WTC11 (cell line): Measurements from ENCODE around the gene SHROOM1. TPM values are rescaled to one million over a fixed set of nuclear protein-coding genes. Genes with fewer than 3 reads are reported as not detected.

Experiments
- ATAC-seq: fragments of 200-7000 bp; cut with Tn5 transposase; 2 replicates; pipeline ENCODE4 v1.10.0; 2021; ENCODE audit warnings: mild to moderate bottlenecking, moderate library complexity
- CTCF ChIA-PET: fragments of 300-600 bp; sonication (Branson Sonifier 250); formaldehyde crosslinking; loops from one replicate; lab custom pipeline; 2021; ENCODE audit warnings: antibody characterized with exemption; lab: Charles Lee
- POLR2A ChIA-PET: fragments of 350-600 bp; sonication (Branson Sonifier 250); formaldehyde crosslinking; loops from one replicate; lab custom pipeline; 2021; ENCODE audit warnings: antibody characterized with exemption; lab: Charles Lee
- DNase-seq: peaks from one replicate; pipeline ENCODE4 v3.0.0; 2021; ENCODE audit warnings: low spot score
- H3K27ac Mint-ChIP-seq: 2 replicates; pipeline ENCODE4 v1.8.0; 2021; ENCODE audit warnings: mixed read lengths
- H3K27me3 Mint-ChIP-seq: 2 replicates; pipeline ENCODE4 v1.8.0; 2021; ENCODE audit warnings: low read depth, mild to moderate bottlenecking, moderate library complexity, mixed read lengths
- H3K36me3 Mint-ChIP-seq: 2 replicates; pipeline ENCODE4 v1.8.0; 2021; ENCODE audit warnings: mixed read lengths
- H3K4me1 Mint-ChIP-seq: 2 replicates; pipeline ENCODE4 v1.8.0; 2022; ENCODE audit warnings: mixed read lengths
- H3K4me3 Mint-ChIP-seq: 2 replicates; pipeline ENCODE4 v1.8.0; 2021; ENCODE audit warnings: mild to moderate bottlenecking, moderate library complexity, mixed read lengths
- H3K9me3 Mint-ChIP-seq: 2 replicates; pipeline ENCODE4 v1.8.0; 2021; ENCODE audit warnings: mixed read lengths
- E2F4 ChIP-seq: sonication (generic); formaldehyde crosslinking; IDR thresholded peaks from 2 replicates; pipeline ENCODE4 v1.8.1; 2022; ENCODE audit warnings: low read depth, mild to moderate bottlenecking, moderate library complexity, missing genetic modification reagents, borderline replicate concordance
- EMX1 ChIP-seq: fragments of 250-450 bp; sonication (Bioruptor Pico); IDR thresholded peaks from 2 replicates; pipeline ENCODE4 v1.8.0; 2021; ENCODE audit warnings: mild to moderate bottlenecking
- ESRRA ChIP-seq: sonication (generic); formaldehyde crosslinking; IDR thresholded peaks from 2 replicates; pipeline ENCODE4 v1.8.1; 2022; ENCODE audit warnings: mild to moderate bottlenecking, missing genetic modification reagents, borderline replicate concordance
- FOXK1 ChIP-seq: sonication (generic); formaldehyde crosslinking; IDR thresholded peaks from 2 replicates; pipeline ENCODE4 v1.8.0; 2022; ENCODE audit warnings: mild to moderate bottlenecking, moderate library complexity, missing genetic modification reagents
- FOXP1 ChIP-seq: sonication (generic); formaldehyde crosslinking; IDR thresholded peaks from 2 replicates; pipeline ENCODE4 v1.8.0; 2022; ENCODE audit warnings: missing genetic modification reagents, mild to moderate bottlenecking, moderate library complexity, borderline replicate concordance
- GRHL2 ChIP-seq: fragments of 250-450 bp; sonication (Bioruptor Pico); IDR thresholded peaks from 2 replicates; pipeline ENCODE4 v1.8.0; 2022; ENCODE audit warnings: mild to moderate bottlenecking, moderate library complexity; ENCODE audit not compliant: insufficient replicate concordance, severe bottlenecking
- GTF2I ChIP-seq: fragments of 250-450 bp; sonication (Bioruptor Pico); conservative IDR thresholded peaks from 2 replicates; pipeline ENCODE4 v1.4.0; 2021; ENCODE audit warnings: mild to moderate bottlenecking
- JAZF1 ChIP-seq: fragments of 250-450 bp; sonication (Bioruptor Pico); IDR thresholded peaks from 2 replicates; pipeline ENCODE4 v1.9.0; 2021; ENCODE audit warnings: moderate library complexity, mild to moderate bottlenecking, inconsistent platforms
- KAT7 ChIP-seq: sonication (generic); formaldehyde crosslinking; IDR thresholded peaks from 2 replicates; pipeline ENCODE4 v1.8.1; 2023; ENCODE audit warnings: missing genetic modification reagents, mild to moderate bottlenecking, borderline replicate concordance
- MXD4 ChIP-seq: fragments of 250-450 bp; sonication (Bioruptor Pico); IDR thresholded peaks from 2 replicates; pipeline ENCODE4 v1.8.0; 2021; ENCODE audit warnings: mild to moderate bottlenecking, moderate library complexity, borderline replicate concordance
- NR2C2 ChIP-seq: sonication (generic); formaldehyde crosslinking; IDR thresholded peaks from 2 replicates; pipeline ENCODE4 v1.8.0; 2022; ENCODE audit warnings: mild to moderate bottlenecking, missing genetic modification reagents
- RELA ChIP-seq: sonication (generic); formaldehyde crosslinking; IDR thresholded peaks from 2 replicates; pipeline ENCODE4 v1.8.1; 2022; ENCODE audit warnings: missing genetic modification reagents, mild to moderate bottlenecking, borderline replicate concordance
- SMAD3 ChIP-seq: sonication (generic); formaldehyde crosslinking; IDR thresholded peaks from 2 replicates; pipeline ENCODE4 v1.8.0; 2022; ENCODE audit warnings: missing genetic modification reagents, mild to moderate bottlenecking, borderline replicate concordance
- SMAD4 ChIP-seq: sonication (generic); formaldehyde crosslinking; IDR thresholded peaks from 2 replicates; pipeline ENCODE4 v1.8.0; 2022; ENCODE audit warnings: mild to moderate bottlenecking, missing genetic modification reagents
- TCF7 ChIP-seq: sonication (generic); formaldehyde crosslinking; IDR thresholded peaks from 2 replicates; pipeline ENCODE4 v1.8.0; 2022; ENCODE audit warnings: mild to moderate bottlenecking, low read depth, missing genetic modification reagents, moderate library complexity
- ZNF138 ChIP-seq: sonication (generic); formaldehyde crosslinking; conservative IDR thresholded peaks from 2 replicates; pipeline ENCODE4 v1.8.1; 2022; ENCODE audit warnings: mild to moderate bottlenecking, moderate library complexity, missing genetic modification reagents
- total RNA-seq: library from RNA; stranded (reverse); gene quantifications from 3 replicates; pipeline ENCODE4 v1.2.3, GENCODE V29; 2021
- TF ChIP-seq, protein P1 (sequence below): sonication (generic); formaldehyde crosslinking; IDR thresholded peaks from 2 replicates; pipeline ENCODE4 v1.8.0; 2023; ENCODE audit warnings: missing genetic modification reagents, mild to moderate bottlenecking, borderline replicate concordance
- TF ChIP-seq, protein P2 (sequence below): sonication (generic); formaldehyde crosslinking; IDR thresholded peaks from 2 replicates; pipeline ENCODE4 v1.8.0; 2022; ENCODE audit warnings: mild to moderate bottlenecking, missing genetic modification reagents
- TF ChIP-seq, protein P3 (sequence below): sonication (generic); formaldehyde crosslinking; IDR thresholded peaks from 2 replicates; pipeline ENCODE4 v1.8.1; 2022; ENCODE audit warnings: mild to moderate bottlenecking, moderate library complexity, missing genetic modification reagents
- TF ChIP-seq, protein P4 (sequence below): sonication (generic); formaldehyde crosslinking; IDR thresholded peaks from 2 replicates; pipeline ENCODE4 v1.8.0; 2023; ENCODE audit warnings: mild to moderate bottlenecking, missing genetic modification reagents

The SHROOM1 gene
- total RNA-seq, 1 experiment from 2014 or later, result 8.1 TPM

- Mint-ChIP-seq H3K27me3 (peaks cover 45% of the 10 kb centered on the region), H3K27ac (no peak overlapping the region), H3K4me1 (peaks cover 19% of the 10 kb centered on the region), H3K36me3 (no peaks in the 10 kb centered on the region), H3K9me3 (no peaks in the 10 kb centered on the region), H3K4me3 (no peak overlapping the region)
- no peak for TF ChIP-seq TCF7 (CRISPR knock-in tag)
- TF ChIP-seq JAZF1, result no peak
- TF ChIP-seq GTF2I (CRISPR knock-in tag), result no peak
- POLR2A ChIA-PET, result no interaction called here
- DNase-seq (no peak), ATAC-seq (no peak)
- CTCF ChIA-PET, result interaction anchor here (1.2 to 3.7 kb wide), 2 partner anchors 27 to 33 kb away, joined by 5 to 11 read pairs; partner anchors contain the start of gene CCNI2
These were observed 49.9 kb downstream of the SHROOM1 start for GRCh38 chr5:132780577-132780976.

- Mint-ChIP-seq H3K27ac (no peak overlapping the region), H3K4me1 (peaks cover 23% of the 10 kb centered on the region), H3K36me3 (no peaks in the 10 kb centered on the region), H3K4me3 (no peak overlapping the region), H3K27me3 (peaks cover 48% of the 10 kb centered on the region), H3K9me3 (no peaks in the 10 kb centered on the region)
- ATAC-seq (no peak), DNase-seq (no peak)
- no peak for TF ChIP-seq GRHL2 (CRISPR knock-in tag)
- TF ChIP-seq FOXP1 (CRISPR knock-in tag), result no peak
- no peak for TF ChIP-seq TCF7 (CRISPR knock-in tag)
- no peak for TF ChIP-seq SMAD4 (CRISPR knock-in tag)
- TF ChIP-seq, protein P1, sequence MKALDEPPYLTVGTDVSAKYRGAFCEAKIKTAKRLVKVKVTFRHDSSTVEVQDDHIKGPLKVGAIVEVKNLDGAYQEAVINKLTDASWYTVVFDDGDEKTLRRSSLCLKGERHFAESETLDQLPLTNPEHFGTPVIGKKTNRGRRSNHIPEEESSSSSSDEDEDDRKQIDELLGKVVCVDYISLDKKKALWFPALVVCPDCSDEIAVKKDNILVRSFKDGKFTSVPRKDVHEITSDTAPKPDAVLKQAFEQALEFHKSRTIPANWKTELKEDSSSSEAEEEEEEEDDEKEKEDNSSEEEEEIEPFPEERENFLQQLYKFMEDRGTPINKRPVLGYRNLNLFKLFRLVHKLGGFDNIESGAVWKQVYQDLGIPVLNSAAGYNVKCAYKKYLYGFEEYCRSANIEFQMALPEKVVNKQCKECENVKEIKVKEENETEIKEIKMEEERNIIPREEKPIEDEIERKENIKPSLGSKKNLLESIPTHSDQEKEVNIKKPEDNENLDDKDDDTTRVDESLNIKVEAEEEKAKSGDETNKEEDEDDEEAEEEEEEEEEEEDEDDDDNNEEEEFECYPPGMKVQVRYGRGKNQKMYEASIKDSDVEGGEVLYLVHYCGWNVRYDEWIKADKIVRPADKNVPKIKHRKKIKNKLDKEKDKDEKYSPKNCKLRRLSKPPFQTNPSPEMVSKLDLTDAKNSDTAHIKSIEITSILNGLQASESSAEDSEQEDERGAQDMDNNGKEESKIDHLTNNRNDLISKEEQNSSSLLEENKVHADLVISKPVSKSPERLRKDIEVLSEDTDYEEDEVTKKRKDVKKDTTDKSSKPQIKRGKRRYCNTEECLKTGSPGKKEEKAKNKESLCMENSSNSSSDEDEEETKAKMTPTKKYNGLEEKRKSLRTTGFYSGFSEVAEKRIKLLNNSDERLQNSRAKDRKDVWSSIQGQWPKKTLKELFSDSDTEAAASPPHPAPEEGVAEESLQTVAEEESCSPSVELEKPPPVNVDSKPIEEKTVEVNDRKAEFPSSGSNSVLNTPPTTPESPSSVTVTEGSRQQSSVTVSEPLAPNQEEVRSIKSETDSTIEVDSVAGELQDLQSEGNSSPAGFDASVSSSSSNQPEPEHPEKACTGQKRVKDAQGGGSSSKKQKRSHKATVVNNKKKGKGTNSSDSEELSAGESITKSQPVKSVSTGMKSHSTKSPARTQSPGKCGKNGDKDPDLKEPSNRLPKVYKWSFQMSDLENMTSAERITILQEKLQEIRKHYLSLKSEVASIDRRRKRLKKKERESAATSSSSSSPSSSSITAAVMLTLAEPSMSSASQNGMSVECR (CRISPR knock-in tag), result no peak
- TF ChIP-seq, protein P2, sequence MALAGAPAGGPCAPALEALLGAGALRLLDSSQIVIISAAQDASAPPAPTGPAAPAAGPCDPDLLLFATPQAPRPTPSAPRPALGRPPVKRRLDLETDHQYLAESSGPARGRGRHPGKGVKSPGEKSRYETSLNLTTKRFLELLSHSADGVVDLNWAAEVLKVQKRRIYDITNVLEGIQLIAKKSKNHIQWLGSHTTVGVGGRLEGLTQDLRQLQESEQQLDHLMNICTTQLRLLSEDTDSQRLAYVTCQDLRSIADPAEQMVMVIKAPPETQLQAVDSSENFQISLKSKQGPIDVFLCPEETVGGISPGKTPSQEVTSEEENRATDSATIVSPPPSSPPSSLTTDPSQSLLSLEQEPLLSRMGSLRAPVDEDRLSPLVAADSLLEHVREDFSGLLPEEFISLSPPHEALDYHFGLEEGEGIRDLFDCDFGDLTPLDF (CRISPR knock-in tag), result no peak
- no peak for TF ChIP-seq E2F4 (CRISPR knock-in tag)
- no peak for TF ChIP-seq ESRRA
- TF ChIP-seq FOXK1 (CRISPR knock-in tag), result no peak
- no peak for TF ChIP-seq NR2C2 (CRISPR knock-in tag)
- no peak for TF ChIP-seq EMX1 (CRISPR knock-in tag)
- TF ChIP-seq SMAD3 (CRISPR knock-in tag), result no peak
- no peak for TF ChIP-seq RELA (CRISPR knock-in tag)
- no peak for TF ChIP-seq ZNF138 (CRISPR knock-in tag)
- TF ChIP-seq, protein P3, sequence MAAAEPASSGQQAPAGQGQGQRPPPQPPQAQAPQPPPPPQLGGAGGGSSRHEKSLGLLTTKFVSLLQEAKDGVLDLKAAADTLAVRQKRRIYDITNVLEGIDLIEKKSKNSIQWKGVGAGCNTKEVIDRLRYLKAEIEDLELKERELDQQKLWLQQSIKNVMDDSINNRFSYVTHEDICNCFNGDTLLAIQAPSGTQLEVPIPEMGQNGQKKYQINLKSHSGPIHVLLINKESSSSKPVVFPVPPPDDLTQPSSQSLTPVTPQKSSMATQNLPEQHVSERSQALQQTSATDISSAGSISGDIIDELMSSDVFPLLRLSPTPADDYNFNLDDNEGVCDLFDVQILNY (CRISPR knock-in tag), result no peak
- no peak for TF ChIP-seq KAT7 (CRISPR knock-in tag)
- no peak for TF ChIP-seq MXD4
- TF ChIP-seq, protein P4, sequence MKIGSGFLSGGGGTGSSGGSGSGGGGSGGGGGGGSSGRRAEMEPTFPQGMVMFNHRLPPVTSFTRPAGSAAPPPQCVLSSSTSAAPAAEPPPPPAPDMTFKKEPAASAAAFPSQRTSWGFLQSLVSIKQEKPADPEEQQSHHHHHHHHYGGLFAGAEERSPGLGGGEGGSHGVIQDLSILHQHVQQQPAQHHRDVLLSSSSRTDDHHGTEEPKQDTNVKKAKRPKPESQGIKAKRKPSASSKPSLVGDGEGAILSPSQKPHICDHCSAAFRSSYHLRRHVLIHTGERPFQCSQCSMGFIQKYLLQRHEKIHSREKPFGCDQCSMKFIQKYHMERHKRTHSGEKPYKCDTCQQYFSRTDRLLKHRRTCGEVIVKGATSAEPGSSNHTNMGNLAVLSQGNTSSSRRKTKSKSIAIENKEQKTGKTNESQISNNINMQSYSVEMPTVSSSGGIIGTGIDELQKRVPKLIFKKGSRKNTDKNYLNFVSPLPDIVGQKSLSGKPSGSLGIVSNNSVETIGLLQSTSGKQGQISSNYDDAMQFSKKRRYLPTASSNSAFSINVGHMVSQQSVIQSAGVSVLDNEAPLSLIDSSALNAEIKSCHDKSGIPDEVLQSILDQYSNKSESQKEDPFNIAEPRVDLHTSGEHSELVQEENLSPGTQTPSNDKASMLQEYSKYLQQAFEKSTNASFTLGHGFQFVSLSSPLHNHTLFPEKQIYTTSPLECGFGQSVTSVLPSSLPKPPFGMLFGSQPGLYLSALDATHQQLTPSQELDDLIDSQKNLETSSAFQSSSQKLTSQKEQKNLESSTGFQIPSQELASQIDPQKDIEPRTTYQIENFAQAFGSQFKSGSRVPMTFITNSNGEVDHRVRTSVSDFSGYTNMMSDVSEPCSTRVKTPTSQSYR (CRISPR knock-in tag), result no peak
- CTCF ChIA-PET, result interaction anchor here (1.2 to 3.7 kb wide), 2 partner anchors 27 to 32 kb away, joined by 5 to 11 read pairs; partner anchors contain the start of gene CCNI2
- POLR2A ChIA-PET, result no interaction called here
These were observed 50.5 kb downstream of the SHROOM1 start for GRCh38 chr5:132779961-132780360.
